Glomerular endothelial cell (primary cell): Measurements from ENCODE around the gene MPL. TPM values are rescaled to one million over a fixed set of nuclear protein-coding genes. Genes with fewer than 3 reads are reported as not detected.

ENCODE experiments used
- DNase-seq: peaks from one replicate; pipeline ENCODE4 v3.0.0-alpha.2; 2011; ENCODE audit warnings: low read depth, low spot score; ENCODE audit errors: extremely low read depth
- total RNA-seq: library from RNA; depleted of rRNA; stranded (reverse); fragments of >200 nt; gene quantifications from 2 replicates; pipeline ENCODE4 v1.2.3, GENCODE V29; 2015

Gene MPL
- total RNA-seq, 1 donor from 2014 or later = not detected

- no peak for DNase-seq
Observed at GRCh38 chr1:43351421-43352350, 14.1 kb downstream of the MPL start.

GRCh38 chr1:43352351-43352705 is 14.7 kb downstream of the MPL start:
- DNase-seq = no peak

- DNase-seq = no peak
Observed at GRCh38 chr1:43352881-43353280, 15.3 kb downstream of the MPL start.

GRCh38 chr1:43354471-43354870 is 16.9 kb downstream of the MPL start:
- DNase-seq = no peak

GRCh38 chr1:43354936-43355335 is 17.3 kb downstream of the MPL start:
- no peak for DNase-seq

- DNase-seq = no peak
Observed at GRCh38 chr1:43357251-43357650, 19.6 kb downstream of the MPL start.

- DNase-seq = no peak
Observed at GRCh38 chr1:43358121-43358745, 20.6 kb downstream of the MPL start.

GRCh38 chr1:43358746-43359693 is 21.4 kb downstream of the MPL start, which contains the start of gene CDC20:
TSS of gene CDC20 (plus strand) at chr1:43358981. CDS start at chr1:43359216, 235 bp downstream.
- DNase-seq = peak; percentile 68

GRCh38 chr1:43359696-43360095 is 22.1 kb downstream of the MPL start:
- DNase-seq = no peak

- DNase-seq = no peak
Observed at GRCh38 chr1:43360616-43361015, 23.0 kb downstream of the MPL start.

- DNase-seq = no peak
Observed at GRCh38 chr1:43363283-43363934, 25.8 kb downstream of the MPL start.

- no peak for DNase-seq
Observed at GRCh38 chr1:43363935-43364525, 26.4 kb downstream of the MPL start.

- no peak for DNase-seq
Observed at GRCh38 chr1:43365678-43366077, 28.1 kb downstream of the MPL start.

GRCh38 chr1:43366179-43366578 is 28.6 kb downstream of the MPL start:
- no peak for DNase-seq

- no peak for DNase-seq
Observed at GRCh38 chr1:43366601-43367025, 29.0 kb downstream of the MPL start.

GRCh38 chr1:43367026-43367903 is 29.6 kb downstream of the MPL start:
- no peak for DNase-seq

GRCh38 chr1:43367904-43368645 is 30.5 kb downstream of the MPL start, which contains the start of gene ELOVL1:
TSS of gene ELOVL1 (minus strand) at chr1:43368011. CDS start at chr1:43365609, 2,402 bp downstream.
- no peak for DNase-seq

GRCh38 chr1:43368646-43369020 is 31.0 kb downstream of the MPL start:
- no peak for DNase-seq
